Stimulated activated naive CD4-positive, alpha-beta T cell treated with Interleukin-2 at 50 U/mL for 16 hours (primary cell): ENCODE measurements around the gene PIM1.

Source experiments
- DNase-seq: peaks from one replicate; lab custom pipeline; 2025; lab: John Stamatoyannopoulos, UW

PIM1 gene

GRCh38 chr6:37137201-37138090 is 32.5 kb upstream of the PIM1 start:
- peak; percentile 53 for DNase-seq

GRCh38 chr6:37138856-37139229 is 31.1 kb upstream of the PIM1 start:
- DNase-seq = no peak

- DNase-seq = no peak
Observed at GRCh38 chr6:37139230-37139962, 30.6 kb upstream of the PIM1 start.

GRCh38 chr6:37140145-37140544 is 29.8 kb upstream of the PIM1 start:
- DNase-seq = no peak

GRCh38 chr6:37141281-37142049 is 28.5 kb upstream of the PIM1 start:
- no peak for DNase-seq

- DNase-seq = no peak
Observed at GRCh38 chr6:37142050-37142614, 27.8 kb upstream of the PIM1 start.

GRCh38 chr6:37143585-37143984 is 26.4 kb upstream of the PIM1 start:
- DNase-seq = no peak

- no peak for DNase-seq
Observed at GRCh38 chr6:37145443-37145842, 24.5 kb upstream of the PIM1 start.

GRCh38 chr6:37146735-37147157 is 23.2 kb upstream of the PIM1 start:
- DNase-seq = no peak

GRCh38 chr6:37149745-37150144 is 20.2 kb upstream of the PIM1 start:
- DNase-seq = no peak

- no peak for DNase-seq
Observed at GRCh38 chr6:37150314-37150713, 19.6 kb upstream of the PIM1 start.

- DNase-seq = peak; percentile 55
Observed at GRCh38 chr6:37155394-37156312, 14.3 kb upstream of the PIM1 start.

GRCh38 chr6:37158508-37158907 is 11.4 kb upstream of the PIM1 start:
- DNase-seq = no peak

GRCh38 chr6:37160922-37161778 is 8.8 kb upstream of the PIM1 start:
- DNase-seq = no peak

GRCh38 chr6:37162740-37163139 is 7.2 kb upstream of the PIM1 start:
- no peak for DNase-seq

GRCh38 chr6:37168163-37168758 is 1.7 kb upstream of the PIM1 start:
- no peak for DNase-seq

- DNase-seq = peak; percentile 45
Observed at GRCh38 chr6:37168811-37169495, 999 bp upstream of the PIM1 start.

GRCh38 chr6:37170273-37171200 is 585 bp downstream of the PIM1 start:
- DNase-seq = peak; percentile 42
